Measurements from ENCODE around the gene ATXN2. TPM values are rescaled to one million over a fixed set of nuclear protein-coding genes. Genes with fewer than 3 reads are reported as not detected.

The ATXN2 gene
- total and polyA plus RNA-seq, 9 of the 15 experiments (the other 6 are each of a cell fraction or from before 2014, with no cell fraction given) = 16.8 to 67.8 (median 29.3) TPM

DNA sequence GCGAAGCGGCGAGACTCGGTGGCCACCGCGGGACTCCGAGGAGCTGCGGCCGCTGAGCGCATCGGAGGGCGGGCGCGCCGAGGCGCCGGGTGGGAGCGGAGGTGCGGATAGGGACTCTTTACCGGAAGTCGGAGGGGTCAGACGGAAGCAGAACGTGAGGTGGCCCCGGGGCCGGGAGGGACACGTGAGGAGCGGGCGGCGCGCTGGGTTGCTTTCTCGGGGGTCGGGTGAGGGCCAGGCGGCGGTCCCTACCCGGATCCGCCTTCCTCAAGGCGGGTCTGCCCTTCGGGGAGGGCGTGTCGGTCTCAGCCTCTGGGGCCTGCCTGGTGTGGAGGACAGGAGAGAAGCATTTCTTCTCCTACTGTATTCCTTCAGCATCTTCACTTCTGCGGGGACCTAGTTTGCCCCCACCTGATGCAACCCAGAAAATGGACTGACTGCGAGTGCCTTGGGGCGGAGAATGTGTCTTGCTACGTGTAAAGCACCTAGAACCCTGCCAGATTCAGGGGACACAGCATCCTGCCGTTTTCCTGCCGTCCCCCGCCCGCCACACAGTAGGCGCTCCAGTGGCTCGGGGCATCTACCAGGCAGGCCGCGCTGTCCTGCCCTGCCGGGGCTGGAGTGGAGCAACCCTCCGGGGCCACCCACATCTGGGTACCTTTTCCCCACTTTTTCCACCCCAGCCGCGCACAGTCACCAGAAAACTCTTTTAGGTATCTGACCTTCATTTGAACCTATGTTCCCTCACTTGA is 514 bp upstream of the ATXN2 start (continued):
- TF ChIP-seq ATF1 (CRISPR knock-in tag; IDR thresholded peaks at IDR 0.05) (0 out of 2 replicates have a peak, but pooled peaks have one; percentile 28), ATF1 (tag; IDR thresholded peaks at IDR 0.05) (peak; percentile 19; the same call in 1 of the 2 replicates), NUFIP1 (IDR thresholded peaks at IDR 0.05; ENCODE audit: partially characterized antibody) (peak; percentile 35), CBFA2T2 (conservative IDR thresholded peaks at IDR 0.05) (0 out of 2 replicates have a peak, but pooled peaks have one; percentile 14), RUNX1 (IDR thresholded peaks at IDR 0.05; ENCODE audit: low read depth) (peak; percentile 74; the same call in 1 of the 2 replicates), NCOA1 (IDR thresholded peaks at IDR 0.05; ENCODE audit: low read depth) (no peak; the same call in 1 of the 2 replicates), SREBF1 (IDR thresholded peaks at IDR 0.05; ENCODE audit: borderline replicate concordance, low read depth, low read length) (no peak), EWSR1 (IDR thresholded peaks at IDR 0.05; ENCODE audit: borderline replicate concordance, low read depth, partially characterized antibody) (no peak), NFRKB (IDR thresholded peaks at IDR 0.05; ENCODE audit: low read depth) (no peak; the same call in 1 of the 2 replicates), ZC3H8 (IDR thresholded peaks at IDR 0.05) (no peak)
- TF ChIP-seq, protein P1, sequence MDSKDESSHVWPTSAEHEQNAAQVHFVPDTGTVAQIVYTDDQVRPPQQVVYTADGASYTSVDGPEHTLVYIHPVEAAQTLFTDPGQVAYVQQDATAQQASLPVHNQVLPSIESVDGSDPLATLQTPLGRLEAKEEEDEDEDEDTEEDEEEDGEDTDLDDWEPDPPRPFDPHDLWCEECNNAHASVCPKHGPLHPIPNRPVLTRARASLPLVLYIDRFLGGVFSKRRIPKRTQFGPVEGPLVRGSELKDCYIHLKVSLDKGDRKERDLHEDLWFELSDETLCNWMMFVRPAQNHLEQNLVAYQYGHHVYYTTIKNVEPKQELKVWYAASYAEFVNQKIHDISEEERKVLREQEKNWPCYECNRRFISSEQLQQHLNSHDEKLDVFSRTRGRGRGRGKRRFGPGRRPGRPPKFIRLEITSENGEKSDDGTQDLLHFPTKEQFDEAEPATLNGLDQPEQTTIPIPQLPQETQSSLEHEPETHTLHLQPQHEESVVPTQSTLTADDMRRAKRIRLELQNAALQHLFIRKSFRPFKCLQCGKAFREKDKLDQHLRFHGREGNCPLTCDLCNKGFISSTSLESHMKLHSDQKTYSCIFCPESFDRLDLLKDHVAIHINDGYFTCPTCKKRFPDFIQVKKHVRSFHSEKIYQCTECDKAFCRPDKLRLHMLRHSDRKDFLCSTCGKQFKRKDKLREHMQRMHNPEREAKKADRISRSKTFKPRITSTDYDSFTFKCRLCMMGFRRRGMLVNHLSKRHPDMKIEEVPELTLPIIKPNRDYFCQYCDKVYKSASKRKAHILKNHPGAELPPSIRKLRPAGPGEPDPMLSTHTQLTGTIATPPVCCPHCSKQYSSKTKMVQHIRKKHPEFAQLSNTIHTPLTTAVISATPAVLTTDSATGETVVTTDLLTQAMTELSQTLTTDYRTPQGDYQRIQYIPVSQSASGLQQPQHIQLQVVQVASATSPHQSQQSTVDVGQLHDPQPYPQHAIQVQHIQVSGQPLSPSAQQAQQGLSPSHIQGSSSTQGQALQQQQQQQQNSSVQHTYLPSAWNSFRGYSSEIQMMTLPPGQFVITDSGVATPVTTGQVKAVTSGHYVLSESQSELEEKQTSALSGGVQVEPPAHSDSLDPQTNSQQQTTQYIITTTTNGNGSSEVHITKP (IDR thresholded peaks at IDR 0.05; ENCODE audit: partially characterized antibody) = peak; percentile 57
- TF ChIP-seq, protein P2, sequence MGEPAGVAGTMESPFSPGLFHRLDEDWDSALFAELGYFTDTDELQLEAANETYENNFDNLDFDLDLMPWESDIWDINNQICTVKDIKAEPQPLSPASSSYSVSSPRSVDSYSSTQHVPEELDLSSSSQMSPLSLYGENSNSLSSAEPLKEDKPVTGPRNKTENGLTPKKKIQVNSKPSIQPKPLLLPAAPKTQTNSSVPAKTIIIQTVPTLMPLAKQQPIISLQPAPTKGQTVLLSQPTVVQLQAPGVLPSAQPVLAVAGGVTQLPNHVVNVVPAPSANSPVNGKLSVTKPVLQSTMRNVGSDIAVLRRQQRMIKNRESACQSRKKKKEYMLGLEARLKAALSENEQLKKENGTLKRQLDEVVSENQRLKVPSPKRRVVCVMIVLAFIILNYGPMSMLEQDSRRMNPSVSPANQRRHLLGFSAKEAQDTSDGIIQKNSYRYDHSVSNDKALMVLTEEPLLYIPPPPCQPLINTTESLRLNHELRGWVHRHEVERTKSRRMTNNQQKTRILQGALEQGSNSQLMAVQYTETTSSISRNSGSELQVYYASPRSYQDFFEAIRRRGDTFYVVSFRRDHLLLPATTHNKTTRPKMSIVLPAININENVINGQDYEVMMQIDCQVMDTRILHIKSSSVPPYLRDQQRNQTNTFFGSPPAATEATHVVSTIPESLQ (CRISPR knock-in tag; IDR thresholded peaks at IDR 0.05) = no peak
- TF ChIP-seq, protein P3, sequence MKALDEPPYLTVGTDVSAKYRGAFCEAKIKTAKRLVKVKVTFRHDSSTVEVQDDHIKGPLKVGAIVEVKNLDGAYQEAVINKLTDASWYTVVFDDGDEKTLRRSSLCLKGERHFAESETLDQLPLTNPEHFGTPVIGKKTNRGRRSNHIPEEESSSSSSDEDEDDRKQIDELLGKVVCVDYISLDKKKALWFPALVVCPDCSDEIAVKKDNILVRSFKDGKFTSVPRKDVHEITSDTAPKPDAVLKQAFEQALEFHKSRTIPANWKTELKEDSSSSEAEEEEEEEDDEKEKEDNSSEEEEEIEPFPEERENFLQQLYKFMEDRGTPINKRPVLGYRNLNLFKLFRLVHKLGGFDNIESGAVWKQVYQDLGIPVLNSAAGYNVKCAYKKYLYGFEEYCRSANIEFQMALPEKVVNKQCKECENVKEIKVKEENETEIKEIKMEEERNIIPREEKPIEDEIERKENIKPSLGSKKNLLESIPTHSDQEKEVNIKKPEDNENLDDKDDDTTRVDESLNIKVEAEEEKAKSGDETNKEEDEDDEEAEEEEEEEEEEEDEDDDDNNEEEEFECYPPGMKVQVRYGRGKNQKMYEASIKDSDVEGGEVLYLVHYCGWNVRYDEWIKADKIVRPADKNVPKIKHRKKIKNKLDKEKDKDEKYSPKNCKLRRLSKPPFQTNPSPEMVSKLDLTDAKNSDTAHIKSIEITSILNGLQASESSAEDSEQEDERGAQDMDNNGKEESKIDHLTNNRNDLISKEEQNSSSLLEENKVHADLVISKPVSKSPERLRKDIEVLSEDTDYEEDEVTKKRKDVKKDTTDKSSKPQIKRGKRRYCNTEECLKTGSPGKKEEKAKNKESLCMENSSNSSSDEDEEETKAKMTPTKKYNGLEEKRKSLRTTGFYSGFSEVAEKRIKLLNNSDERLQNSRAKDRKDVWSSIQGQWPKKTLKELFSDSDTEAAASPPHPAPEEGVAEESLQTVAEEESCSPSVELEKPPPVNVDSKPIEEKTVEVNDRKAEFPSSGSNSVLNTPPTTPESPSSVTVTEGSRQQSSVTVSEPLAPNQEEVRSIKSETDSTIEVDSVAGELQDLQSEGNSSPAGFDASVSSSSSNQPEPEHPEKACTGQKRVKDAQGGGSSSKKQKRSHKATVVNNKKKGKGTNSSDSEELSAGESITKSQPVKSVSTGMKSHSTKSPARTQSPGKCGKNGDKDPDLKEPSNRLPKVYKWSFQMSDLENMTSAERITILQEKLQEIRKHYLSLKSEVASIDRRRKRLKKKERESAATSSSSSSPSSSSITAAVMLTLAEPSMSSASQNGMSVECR (CRISPR knock-in tag; IDR thresholded peaks at IDR 0.05) = no peak
- TF ChIP-seq, protein P4, sequence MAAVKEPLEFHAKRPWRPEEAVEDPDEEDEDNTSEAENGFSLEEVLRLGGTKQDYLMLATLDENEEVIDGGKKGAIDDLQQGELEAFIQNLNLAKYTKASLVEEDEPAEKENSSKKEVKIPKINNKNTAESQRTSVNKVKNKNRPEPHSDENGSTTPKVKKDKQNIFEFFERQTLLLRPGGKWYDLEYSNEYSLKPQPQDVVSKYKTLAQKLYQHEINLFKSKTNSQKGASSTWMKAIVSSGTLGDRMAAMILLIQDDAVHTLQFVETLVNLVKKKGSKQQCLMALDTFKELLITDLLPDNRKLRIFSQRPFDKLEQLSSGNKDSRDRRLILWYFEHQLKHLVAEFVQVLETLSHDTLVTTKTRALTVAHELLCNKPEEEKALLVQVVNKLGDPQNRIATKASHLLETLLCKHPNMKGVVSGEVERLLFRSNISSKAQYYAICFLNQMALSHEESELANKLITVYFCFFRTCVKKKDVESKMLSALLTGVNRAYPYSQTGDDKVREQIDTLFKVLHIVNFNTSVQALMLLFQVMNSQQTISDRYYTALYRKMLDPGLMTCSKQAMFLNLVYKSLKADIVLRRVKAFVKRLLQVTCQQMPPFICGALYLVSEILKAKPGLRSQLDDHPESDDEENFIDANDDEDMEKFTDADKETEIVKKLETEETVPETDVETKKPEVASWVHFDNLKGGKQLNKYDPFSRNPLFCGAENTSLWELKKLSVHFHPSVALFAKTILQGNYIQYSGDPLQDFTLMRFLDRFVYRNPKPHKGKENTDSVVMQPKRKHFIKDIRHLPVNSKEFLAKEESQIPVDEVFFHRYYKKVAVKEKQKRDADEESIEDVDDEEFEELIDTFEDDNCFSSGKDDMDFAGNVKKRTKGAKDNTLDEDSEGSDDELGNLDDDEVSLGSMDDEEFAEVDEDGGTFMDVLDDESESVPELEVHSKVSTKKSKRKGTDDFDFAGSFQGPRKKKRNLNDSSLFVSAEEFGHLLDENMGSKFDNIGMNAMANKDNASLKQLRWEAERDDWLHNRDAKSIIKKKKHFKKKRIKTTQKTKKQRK (IDR thresholded peaks at IDR 0.05; ENCODE audit: borderline replicate concordance, low read depth, low read length) = no peak

Measured in K562 (cell line).